BJ (cell line): ENCODE data around the gene EPB41. TPM values are rescaled to one million over a fixed set of nuclear protein-coding genes. Genes with fewer than 3 reads are reported as not detected.
"Not testable (repeated sequence)": the region's sequence is repeated elsewhere in the genome, so short reads cannot be mapped to it uniquely, and the experiment has no call there.

Experiments used
- CTCF ChIA-PET: fragments of 350-600 bp; formaldehyde crosslinking; extraction: SDS; loops from one replicate; lab custom pipeline; 2021; ENCODE audit warnings: antibody characterized with exemption, inconsistent platforms; lab: Yijun Ruan, JAX
- POLR2A ChIA-PET: fragments of 300-600 bp; sonication (Branson Sonifier 250); formaldehyde crosslinking; extraction: SDS; loops from one replicate; lab custom pipeline; 2021; ENCODE audit warnings: antibody characterized with exemption; lab: Charles Lee
- DNase-seq: peaks from one replicate; pipeline ENCODE4 v3.0.0-alpha.2; 2011; ENCODE audit warnings: low read depth
- H3K27me3 ChIP-seq: 2 replicates; pipeline ENCODE4 v1.6.0; 2011; ENCODE audit warnings: low read length; ENCODE audit not compliant: control insufficient read depth, insufficient read depth
- H3K36me3 ChIP-seq: 2 replicates; pipeline ENCODE4 v1.5.1; 2011; ENCODE audit warnings: low read length; ENCODE audit not compliant: control insufficient read depth, insufficient read depth
- H3K4me3 ChIP-seq: 2 replicates; pipeline ENCODE4 v1.5.1; 2011; ENCODE audit warnings: low read depth, mild to moderate bottlenecking, control low read depth, low read length
- polyA plus RNA-seq: library from polyadenylated mRNA; depleted of rRNA; stranded (reverse); fragments of >200 nt; gene quantifications from 2 replicates; pipeline ENCODE4 v1.2.3, GENCODE V29; 2011
- TF ChIP-seq, protein P1 (sequence below): IDR thresholded peaks from 2 replicates; pipeline ENCODE4 v1.5.1; 2011; ENCODE audit warnings: low read depth, mild to moderate bottlenecking, control low read depth, inconsistent platforms, low read length, moderate library complexity; ENCODE audit not compliant: insufficient read depth

EPB41 gene
- polyA plus RNA-seq, 1 experiment, result 7.5 TPM

DNA sequence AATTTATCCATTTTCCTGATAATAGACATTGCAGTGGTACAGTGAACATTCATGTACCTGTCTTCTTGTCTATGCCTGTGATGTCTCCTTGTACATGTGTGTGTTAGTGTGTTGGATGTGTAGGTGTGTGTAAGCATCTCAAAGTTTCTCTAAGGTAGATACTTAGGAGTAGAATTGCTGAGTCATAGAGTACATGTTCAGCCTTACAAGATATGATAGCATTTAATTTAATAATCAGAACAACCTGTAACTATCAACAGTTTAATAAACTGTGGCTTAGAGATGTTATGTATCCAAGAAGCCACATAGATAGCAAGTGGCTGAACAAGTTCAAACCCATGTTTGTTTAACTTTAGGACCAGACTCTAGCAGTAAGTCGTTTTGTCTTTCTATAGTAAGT is 35.6 kb downstream of the EPB41 start:
- Histone ChIP-seq H3K36me3 (no peaks in the 10 kb centered on the region), H3K27me3 (no peaks in the 10 kb centered on the region), H3K4me3 (no peak overlapping the region)
- no peak for DNase-seq
- ChIA-PET POLR2A (no interaction called here), CTCF (interaction anchor here (0.7 kb wide), 1 partner anchor 18 kb away, joined by 4 read pairs; no protein-coding TSS in a partner anchor)
- TF ChIP-seq, protein P1, sequence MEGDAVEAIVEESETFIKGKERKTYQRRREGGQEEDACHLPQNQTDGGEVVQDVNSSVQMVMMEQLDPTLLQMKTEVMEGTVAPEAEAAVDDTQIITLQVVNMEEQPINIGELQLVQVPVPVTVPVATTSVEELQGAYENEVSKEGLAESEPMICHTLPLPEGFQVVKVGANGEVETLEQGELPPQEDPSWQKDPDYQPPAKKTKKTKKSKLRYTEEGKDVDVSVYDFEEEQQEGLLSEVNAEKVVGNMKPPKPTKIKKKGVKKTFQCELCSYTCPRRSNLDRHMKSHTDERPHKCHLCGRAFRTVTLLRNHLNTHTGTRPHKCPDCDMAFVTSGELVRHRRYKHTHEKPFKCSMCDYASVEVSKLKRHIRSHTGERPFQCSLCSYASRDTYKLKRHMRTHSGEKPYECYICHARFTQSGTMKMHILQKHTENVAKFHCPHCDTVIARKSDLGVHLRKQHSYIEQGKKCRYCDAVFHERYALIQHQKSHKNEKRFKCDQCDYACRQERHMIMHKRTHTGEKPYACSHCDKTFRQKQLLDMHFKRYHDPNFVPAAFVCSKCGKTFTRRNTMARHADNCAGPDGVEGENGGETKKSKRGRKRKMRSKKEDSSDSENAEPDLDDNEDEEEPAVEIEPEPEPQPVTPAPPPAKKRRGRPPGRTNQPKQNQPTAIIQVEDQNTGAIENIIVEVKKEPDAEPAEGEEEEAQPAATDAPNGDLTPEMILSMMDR, result no peak

DNA sequence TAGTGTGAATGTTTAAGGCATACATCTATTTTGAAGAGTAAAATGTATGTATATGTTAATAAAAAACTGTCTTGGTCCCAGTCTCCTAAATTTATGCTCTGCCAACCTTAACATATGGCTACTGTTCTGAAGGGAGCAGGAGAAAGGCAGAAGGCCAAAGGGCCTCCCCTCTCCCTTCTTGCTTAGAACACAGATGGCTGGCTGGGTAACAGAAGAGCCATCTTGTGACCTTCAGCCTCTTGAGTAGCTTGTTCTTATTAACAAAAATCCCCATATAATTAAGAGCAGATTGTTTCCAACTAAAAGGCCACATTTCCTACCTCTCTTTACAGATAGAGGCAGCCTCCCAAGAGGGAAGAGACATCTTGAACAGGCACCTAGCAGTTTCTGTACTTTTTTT is 36.1 kb downstream of the EPB41 start:
- POLR2A ChIA-PET, result no interaction called here
- CTCF ChIA-PET, result interaction anchor here (0.7 kb wide), 1 partner anchor 19 kb away, joined by 4 read pairs; no protein-coding TSS in a partner anchor

DNA sequence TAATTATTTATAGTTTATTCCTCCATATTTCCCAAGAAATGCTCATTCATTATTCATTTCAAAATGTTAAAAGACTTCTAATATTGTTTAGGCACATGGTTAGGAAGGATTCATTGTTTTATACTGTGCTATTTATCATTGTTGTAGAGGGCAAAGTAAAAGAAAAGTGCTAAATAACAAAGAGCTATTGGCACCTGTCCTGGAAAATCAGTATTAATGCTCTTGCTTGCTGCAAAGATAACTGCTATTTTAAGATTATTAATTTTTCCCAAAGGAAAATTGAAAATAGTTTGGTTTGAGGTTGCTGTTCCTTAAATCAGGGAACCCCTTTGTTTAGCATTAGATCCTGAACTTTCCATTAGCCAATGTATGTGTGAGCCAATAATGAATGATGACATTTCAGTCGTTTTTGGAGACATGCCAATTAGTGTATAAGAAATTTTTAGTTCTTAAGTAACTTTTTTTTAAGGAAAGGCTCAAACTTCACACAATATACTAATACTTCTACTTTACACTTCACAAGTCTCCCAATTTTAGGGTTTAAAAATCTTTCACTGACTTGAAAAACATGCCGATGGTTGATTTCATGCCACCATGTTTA is 39.9 kb downstream of the EPB41 start:
- Histone ChIP-seq H3K36me3 (no peaks in the 10 kb centered on the region), H3K27me3 (no peaks in the 10 kb centered on the region), H3K4me3 (no peak overlapping the region)
- ChIA-PET CTCF (no interaction called here), POLR2A (no interaction called here)
- TF ChIP-seq, protein P1, result no peak
- no peak for DNase-seq

More for the DNA sequence above, 36.1 kb downstream of the EPB41 start:
- no peaks in the 10 kb centered on the region for H3K36me3 ChIP-seq
- no peaks in the 10 kb centered on the region for H3K27me3 ChIP-seq
- DNase-seq, result no peak
- no peak overlapping the region for H3K4me3 ChIP-seq
- TF ChIP-seq, protein P1, result no peak

DNA sequence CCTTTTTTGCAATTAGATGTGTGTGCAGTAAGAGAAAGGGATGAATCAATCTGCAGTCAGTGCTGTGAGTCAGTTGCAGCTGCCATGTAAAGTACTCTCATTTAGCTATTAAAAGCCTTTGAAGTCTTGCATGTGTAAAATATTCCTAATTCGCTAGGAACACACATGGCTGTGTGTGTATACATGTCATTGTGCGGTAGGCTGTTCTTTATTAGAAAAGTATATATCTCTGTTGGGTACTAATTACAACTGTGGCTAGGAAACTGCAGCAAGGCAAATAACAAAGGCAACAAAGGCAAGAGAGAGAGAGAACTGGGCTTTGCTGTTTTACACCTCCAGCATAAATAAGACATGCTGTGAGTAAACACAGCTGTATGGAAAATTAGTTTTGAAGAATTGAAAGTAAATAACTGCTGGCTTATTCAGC is 41.7 kb downstream of the EPB41 start:
- ChIA-PET CTCF (no interaction called here), POLR2A (no interaction called here)
- no peaks in the 10 kb centered on the region for H3K27me3 ChIP-seq
- DNase-seq, result no peak
- H3K4me3 ChIP-seq, result no peak overlapping the region
- no peaks in the 10 kb centered on the region for H3K36me3 ChIP-seq
- TF ChIP-seq, protein P1, result no peak

DNA sequence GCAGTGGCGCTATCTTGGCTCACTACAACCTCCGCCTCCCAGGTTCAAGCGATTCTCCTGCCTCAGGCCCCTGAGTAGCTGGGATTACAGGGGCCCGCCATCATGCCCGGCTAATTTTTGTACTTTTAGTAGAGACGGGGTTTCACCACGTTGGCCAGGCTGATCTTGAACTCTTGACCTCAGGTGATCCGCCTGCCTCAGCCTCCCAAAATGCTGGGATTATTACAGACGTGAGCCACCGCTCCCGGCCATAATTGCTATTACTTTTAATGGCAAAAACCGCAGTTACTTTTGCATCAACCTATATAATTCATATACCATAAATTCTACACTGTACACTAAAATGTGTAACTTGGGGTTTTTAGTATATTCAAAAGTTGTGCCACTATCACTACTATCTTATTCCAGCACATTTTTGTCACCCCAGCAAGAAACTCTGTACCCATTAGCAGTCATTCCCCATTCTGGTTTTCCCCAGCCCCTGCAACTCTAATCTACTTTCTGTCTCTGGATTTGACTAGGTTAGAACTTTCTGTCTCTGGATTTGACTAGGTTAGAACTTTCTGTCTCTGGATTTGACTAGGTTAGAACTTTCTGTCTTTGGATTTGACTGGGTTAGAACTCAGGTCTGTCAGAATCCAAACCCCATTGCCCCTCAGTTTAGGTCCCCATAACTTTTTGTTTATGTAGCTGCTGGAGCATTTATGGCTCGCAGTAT is 47.9 kb downstream of the EPB41 start:
- H3K27me3 ChIP-seq, DNase-seq, H3K4me3 ChIP-seq, CTCF ChIA-PET, H3K36me3 ChIP-seq: not testable (repeated sequence)
- POLR2A ChIA-PET, result interaction anchor here (0.6 kb wide), 1 partner anchor 181 kb away, joined by 3 read pairs; no protein-coding TSS in a partner anchor
